Panc1 (cell line): ENCODE measurements around the gene SCAF8. TPM values are rescaled to one million over a fixed set of nuclear protein-coding genes. Genes with fewer than 3 reads are reported as not detected.

ENCODE experiments used
- ATAC-seq: fragments of 200-7000 bp; cut with Tn5 transposase; 2 replicates; pipeline ENCODE4 v1.9.1; 2020; ENCODE audit warnings: mild to moderate bottlenecking, moderate library complexity
- BruUV-seq: library from RNA; stranded (reverse); fragments of 400-500 nt; replicated peaks from 2 replicates; lab custom pipeline; 2021; lab: Mats Ljungman, UMichigan
- CTCF ChIA-PET: fragments of 300-600 bp; sonication (Branson Sonifier 250); formaldehyde crosslinking; loops from one replicate; lab custom pipeline; 2022; ENCODE audit warnings: antibody characterized with exemption; lab: Charles Lee
- POLR2A ChIA-PET: fragments of 300-600 bp; sonication (Branson Sonifier 250); formaldehyde crosslinking; loops from one replicate; lab custom pipeline; 2022; ENCODE audit warnings: antibody characterized with exemption; lab: Charles Lee
- DNase-seq: peaks from one replicate; pipeline ENCODE4 v3.0.0-alpha.2; 2010; ENCODE audit warnings: low read depth, low spot score
- H3K27ac ChIP-seq: 2 replicates; pipeline ENCODE4 v1.5.1; 2011; ENCODE audit warnings: mild to moderate bottlenecking, low read length, inconsistent platforms
- H3K27me3 ChIP-seq: fragments of 200-500 bp; sonication (Bioruptor generic); 2 replicates; pipeline ENCODE4 v1.6.0; 2014; ENCODE audit warnings: low read length, inconsistent platforms; ENCODE audit not compliant: control insufficient read depth, insufficient read depth
- H3K36me3 ChIP-seq: fragments of 200-500 bp; sonication (Bioruptor generic); 2 replicates; pipeline ENCODE4 v1.5.1; 2014; ENCODE audit warnings: inconsistent platforms, mild to moderate bottlenecking, low read length, moderate library complexity; ENCODE audit not compliant: control insufficient read depth, insufficient read depth
- H3K4me1 ChIP-seq: 2 replicates; pipeline ENCODE4 v1.5.1; 2011; ENCODE audit warnings: inconsistent platforms, mild to moderate bottlenecking, low read length, moderate library complexity; ENCODE audit not compliant: control insufficient read depth, insufficient read depth
- H3K4me3 ChIP-seq, 2 experiments: 2 replicates each; pipeline ENCODE4 v1.5.1; 2011 to 2012; ENCODE audit warnings: low read depth in 2 of 2, low read length in 2 of 2, mild to moderate bottlenecking in 2 of 2, inconsistent platforms in 1 of 2, moderate library complexity in 1 of 2
- H3K9me3 ChIP-seq: fragments of 200-500 bp; sonication (Bioruptor generic); 2 replicates; pipeline ENCODE4 v1.5.1; 2014; ENCODE audit warnings: low read depth, mild to moderate bottlenecking, inconsistent platforms, low read length, moderate library complexity; ENCODE audit not compliant: control insufficient read depth, insufficient read depth
- CTCF ChIP-seq: fragments of 450-650 bp; IDR thresholded peaks from 2 replicates; pipeline ENCODE4 v1.5.1; 2017; ENCODE audit warnings: mild to moderate bottlenecking
- POLR2AphosphoS5 ChIP-seq: IDR thresholded peaks from 2 replicates; pipeline ENCODE4 v1.6.1; 2012; ENCODE audit warnings: mild to moderate bottlenecking, low read depth, low read length, moderate library complexity
- REST ChIP-seq, 2 experiments: IDR thresholded peaks; 2 replicates each; pipeline ENCODE4 v1.6.1; 2011 to 2012; ENCODE audit warnings: low read depth in 2 of 2, control low read depth in 1 of 2, low read length in 1 of 2, mild to moderate bottlenecking in 1 of 2, moderate library complexity in 1 of 2; ENCODE audit not compliant: insufficient read depth in 1 of 2
- SIN3A ChIP-seq: IDR thresholded peaks from 2 replicates; pipeline ENCODE4 v1.6.1; 2012; ENCODE audit warnings: low read depth, mild to moderate bottlenecking, low read length, moderate library complexity, borderline replicate concordance; ENCODE audit not compliant: insufficient read depth
- TCF7L2 ChIP-seq: IDR thresholded peaks from 2 replicates; pipeline ENCODE4 v1.6.1; 2011; ENCODE audit warnings: mild to moderate bottlenecking, low read depth, low read length, inconsistent platforms
- in situ Hi-C: cut with HindIII; loops from 2 replicates; pipeline ENCODE4 v1.10.0; 2016; ENCODE audit warnings: low sequenced_read_pairs, low pct_unique_long_range_greater_than_20kb
- intact Hi-C: fragments of 100-400 bp; cut with micrococcal nuclease; formaldehyde crosslinking; loops from one replicate; pipeline ENCODE4 v1.10.0; 2022; ENCODE audit not compliant: unreplicated experiment
- total RNA-seq: library from RNA; stranded (reverse); gene quantifications from one replicate; pipeline ENCODE4 v1.2.1, GENCODE V29; 2021; ENCODE audit not compliant: unreplicated experiment

The SCAF8 gene
- total RNA-seq, 1 experiment from 2014 or later: 38.9 TPM

GRCh38 chr6:154705471-154706113 is 27.6 kb upstream of the SCAF8 start:
- BruUV-seq: no TSS peak
- TF ChIP-seq TCF7L2 (no peak), POLR2AphosphoS5 (no peak)
- Histone ChIP-seq H3K27me3 (no peaks in the 10 kb centered on the region), H3K27ac (peak overlapping the region; percentile 62), H3K36me3 (no peaks in the 10 kb centered on the region), H3K4me3 (no peak overlapping the region), H3K9me3 (no peaks in the 10 kb centered on the region), H3K4me1 (peaks cover 6% of the 10 kb centered on the region)
- ATAC-seq: peak; percentile 64; the same call in 1 of the 2 replicates
- ChIA-PET POLR2A (no interaction called here), CTCF (no interaction called here)
- intact Hi-C loops: no loop called here
- in situ Hi-C loops: no loop called here
- peak; percentile 2 for DNase-seq

- DNase-seq (no peak), ATAC-seq (peak; percentile 49; the same call in 1 of the 2 replicates)
- Histone ChIP-seq H3K36me3 (no peaks in the 10 kb centered on the region), H3K27ac (no peak overlapping the region; the same call in 1 of the 2 replicates), H3K27me3 (no peaks in the 10 kb centered on the region), H3K4me1 (peaks cover 6% of the 10 kb centered on the region), H3K4me3 (no peak overlapping the region), H3K9me3 (no peaks in the 10 kb centered on the region)
- no TSS peak for BruUV-seq
- no peak for TF ChIP-seq SIN3A
- TF ChIP-seq POLR2AphosphoS5: no peak
- no peak for TF ChIP-seq CTCF
- TF ChIP-seq TCF7L2: peak; percentile 73
- TF ChIP-seq REST (IDR thresholded peaks at IDR 0.05; ENCODE audit: insufficient read depth in 1 of 2, low read depth in 2 of 2, low read length in 1 of 2): no peak
- ChIA-PET POLR2A (interaction anchor here (0.9 kb wide), 1 partner anchor 100 kb away, joined by 3 read pairs; no protein-coding TSS in a partner anchor), CTCF (no interaction called here)
- in situ Hi-C loops (no loop called here), intact Hi-C loops (no loop called here)
These were observed 26.8 kb upstream of the SCAF8 start for GRCh38 chr6:154706389-154706788.

GRCh38 chr6:154709621-154710020 is 23.6 kb upstream of the SCAF8 start:
- CTCF ChIA-PET: no interaction called here
- no peak for DNase-seq
- no peak for ATAC-seq
- H3K4me3 ChIP-seq: no peak overlapping the region
- no peaks in the 10 kb centered on the region for H3K36me3 ChIP-seq
- no peaks in the 10 kb centered on the region for H3K9me3 ChIP-seq
- H3K27me3 ChIP-seq: no peaks in the 10 kb centered on the region
- POLR2A ChIA-PET: no interaction called here
- no TSS peak for BruUV-seq
- no peak overlapping the region for H3K27ac ChIP-seq
- in situ Hi-C loops (no loop called here), intact Hi-C loops (no loop called here)
- no peak for TF ChIP-seq TCF7L2
- TF ChIP-seq CTCF: no peak
- no peak for TF ChIP-seq SIN3A
- no peak for TF ChIP-seq POLR2AphosphoS5
- no peak for TF ChIP-seq REST (IDR thresholded peaks at IDR 0.05; ENCODE audit: insufficient read depth in 1 of 2, low read depth in 2 of 2, low read length in 1 of 2)
- peaks cover 6% of the 10 kb centered on the region for H3K4me1 ChIP-seq
